Gastrocnemius medialis (tissue), 4 donors: Measurements from ENCODE around the gene CCDC154. TPM values are rescaled to one million over a fixed set of nuclear protein-coding genes. Genes with fewer than 3 reads are reported as not detected.

Source experiments
- ATAC-seq, 2 donors: fragments of 150-250 bp; one replicate each; pipeline ENCODE4 v1.9.1; 2016
- DNase-seq, 2 donors: peaks; one replicate each; pipeline ENCODE4 v3.0.0-alpha.2; 2019
- H3K27ac ChIP-seq, 4 donors: fragments of 200-600 bp; sonication (generic); 1 replicate in 1 of 4; 2 replicates in 3 of 4; pipeline ENCODE4 v1.5.1; 2016 to 2018; ENCODE audit warnings: mild to moderate bottlenecking in 2 of 4, moderate library complexity in 1 of 4
- H3K27me3 ChIP-seq, 3 donors: fragments of 200-600 bp; sonication (generic) in 2 of 3; 1 replicate in 1 of 3; 2 replicates in 2 of 3; pipeline versions ENCODE4 v1.5.1 to v1.6.0; 2016 to 2019; ENCODE audit warnings: mild to moderate bottlenecking in 1 of 3, moderate library complexity in 1 of 3
- H3K36me3 ChIP-seq, 2 donors: fragments of 200-600 bp; sonication (generic) in 1 of 2; one replicate each; pipeline ENCODE4 v1.5.1; 2017 to 2018
- H3K4me1 ChIP-seq, 2 donors: fragments of 200-600 bp; sonication (generic) in 1 of 2; one replicate each; pipeline ENCODE4 v1.5.1; 2016 to 2017; ENCODE audit warnings: mild to moderate bottlenecking in 2 of 2
- H3K4me3 ChIP-seq, 4 donors: fragments of 200-600 bp; sonication (generic) in 3 of 4; 1 replicate in 1 of 4; 2 replicates in 3 of 4; pipeline ENCODE4 v1.5.1; 2016 to 2019; ENCODE audit warnings: mild to moderate bottlenecking in 2 of 4
- H3K9me3 ChIP-seq, 3 donors: fragments of 200-600 bp; sonication (generic) in 2 of 3; 1 replicate in 1 of 3; 2 replicates in 2 of 3; pipeline ENCODE4 v1.5.1; 2016 to 2019
- POLR2A ChIP-seq, 2 donors: fragments of 450-650 bp; IDR thresholded peaks; one replicate each; pipeline ENCODE4 v1.6.1; 2017; ENCODE audit warnings: antibody characterized with exemption in 2 of 2, mild to moderate bottlenecking in 2 of 2, moderate library complexity in 2 of 2
- in situ Hi-C, 4 donors: fragments of 200-750 bp; cut with MboI; loops; one replicate each; pipeline versions ENCODE4 v1.15.0 to v1.8.0; 2017; ENCODE audit warnings: low sequenced_read_pairs in 4 of 4
- intact Hi-C: fragments of 100-400 bp; cut with DNase I; formaldehyde crosslinking; loops from one replicate; pipeline ENCODE4 v1.15.1; 2023; ENCODE audit warnings: low total_unique reads
- total RNA-seq, 4 donors: library from RNA; depleted of rRNA; stranded (reverse); fragments of >200 nt; gene quantifications; one replicate each; pipeline versions ENCODE4 v1.1.0 to v1.2.3, GENCODE V29; 2016
- TF ChIP-seq, protein P1 (sequence below), 5 experiments: fragments of 450-650 bp in 3 of 5; fragments of 200-600 bp in 2 of 5; sonication (generic) in 2 of 5; IDR thresholded peaks in 4 of 5; conservative IDR thresholded peaks in 1 of 5; 1 replicate in 4 of 5; 2 replicates in 1 of 5; pipeline ENCODE4 v1.5.1; 2016 to 2019; ENCODE audit warnings: antibody characterized with exemption in 5 of 5, mild to moderate bottlenecking in 3 of 5, moderate library complexity in 3 of 5

CCDC154 gene
- total RNA-seq, 4 donors from 2014 or later, result 0.40 TPM; not detected in 3

DNA sequence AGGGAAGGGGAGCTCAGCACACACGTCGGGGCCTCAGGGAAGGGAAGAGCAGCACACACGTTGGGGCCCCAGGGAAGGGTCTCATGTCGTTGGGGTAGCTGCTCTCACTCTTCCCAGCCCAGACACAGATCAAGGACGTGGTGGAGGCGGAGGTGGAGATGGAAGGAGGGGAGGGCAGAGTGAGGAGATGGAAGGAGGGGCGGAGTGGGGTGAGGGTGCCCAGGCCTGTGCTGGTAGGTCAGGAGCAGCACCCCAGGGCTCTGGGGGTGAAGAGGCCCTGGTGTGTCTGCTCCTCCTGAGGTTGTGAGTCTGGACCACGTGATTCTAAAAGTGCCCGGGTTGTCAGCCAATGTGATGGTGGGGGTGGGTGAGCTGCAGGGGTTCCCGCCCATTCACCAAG lies 15.6 kb upstream of the CCDC154 start:
- DNase-seq (no peak), ATAC-seq (no peak)
- no peaks in the 10 kb centered on the region for H3K27me3 ChIP-seq
- peaks cover 0 to 52% of the 10 kb centered on the region in 2 donors for H3K36me3 ChIP-seq
- in situ Hi-C loops (no loop called here), intact Hi-C loops (no loop called here)
- H3K4me3 ChIP-seq, result no peak overlapping the region
- H3K9me3 ChIP-seq, result no peaks in the 10 kb centered on the region
- TF ChIP-seq, protein P1, sequence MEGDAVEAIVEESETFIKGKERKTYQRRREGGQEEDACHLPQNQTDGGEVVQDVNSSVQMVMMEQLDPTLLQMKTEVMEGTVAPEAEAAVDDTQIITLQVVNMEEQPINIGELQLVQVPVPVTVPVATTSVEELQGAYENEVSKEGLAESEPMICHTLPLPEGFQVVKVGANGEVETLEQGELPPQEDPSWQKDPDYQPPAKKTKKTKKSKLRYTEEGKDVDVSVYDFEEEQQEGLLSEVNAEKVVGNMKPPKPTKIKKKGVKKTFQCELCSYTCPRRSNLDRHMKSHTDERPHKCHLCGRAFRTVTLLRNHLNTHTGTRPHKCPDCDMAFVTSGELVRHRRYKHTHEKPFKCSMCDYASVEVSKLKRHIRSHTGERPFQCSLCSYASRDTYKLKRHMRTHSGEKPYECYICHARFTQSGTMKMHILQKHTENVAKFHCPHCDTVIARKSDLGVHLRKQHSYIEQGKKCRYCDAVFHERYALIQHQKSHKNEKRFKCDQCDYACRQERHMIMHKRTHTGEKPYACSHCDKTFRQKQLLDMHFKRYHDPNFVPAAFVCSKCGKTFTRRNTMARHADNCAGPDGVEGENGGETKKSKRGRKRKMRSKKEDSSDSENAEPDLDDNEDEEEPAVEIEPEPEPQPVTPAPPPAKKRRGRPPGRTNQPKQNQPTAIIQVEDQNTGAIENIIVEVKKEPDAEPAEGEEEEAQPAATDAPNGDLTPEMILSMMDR (IDR thresholded peaks at IDR 0.05 in 4 of 5, conservative IDR thresholded peaks at IDR 0.05 in 1 of 5), result no peak
- no peak for TF ChIP-seq POLR2A (IDR thresholded peaks at IDR 0.05)
- H3K4me1 ChIP-seq, result no peaks in the 10 kb centered on the region
- H3K27ac ChIP-seq, result no peak overlapping the region

- in situ Hi-C loops, result no loop called here
- DNase-seq, result no peak
Measured at GRCh38 chr16:1458977-1459341, 14.6 kb upstream of the CCDC154 start.

GRCh38 chr16:1458336-1458976 lies 14.1 kb upstream of the CCDC154 start:
- intact Hi-C loops (no loop called here), in situ Hi-C loops (no loop called here)
- no peaks in the 10 kb centered on the region for H3K9me3 ChIP-seq
- H3K36me3 ChIP-seq, result peaks cover 0 to 62% of the 10 kb centered on the region in 2 donors
- no peak for DNase-seq
- TF ChIP-seq, protein P1 (IDR thresholded peaks at IDR 0.05 in 4 of 5, conservative IDR thresholded peaks at IDR 0.05 in 1 of 5), result no peak
- no peak for TF ChIP-seq POLR2A (IDR thresholded peaks at IDR 0.05)
- H3K27ac ChIP-seq, result no peak overlapping the region
- ATAC-seq, result no peak
- H3K4me3 ChIP-seq, result no peak overlapping the region
- no peaks in the 10 kb centered on the region for H3K4me1 ChIP-seq
- H3K27me3 ChIP-seq, result no peaks in the 10 kb centered on the region

More at GRCh38 chr16:1458977-1459341, 14.6 kb upstream of the CCDC154 start:
- peaks cover 0 to 58% of the 10 kb centered on the region in 2 donors for H3K36me3 ChIP-seq
- H3K27me3 ChIP-seq, result no peaks in the 10 kb centered on the region
- no peaks in the 10 kb centered on the region for H3K9me3 ChIP-seq
- TF ChIP-seq POLR2A (IDR thresholded peaks at IDR 0.05), result no peak
- TF ChIP-seq, protein P1 (IDR thresholded peaks at IDR 0.05 in 4 of 5, conservative IDR thresholded peaks at IDR 0.05 in 1 of 5), result no peak
- no peak overlapping the region for H3K4me3 ChIP-seq
- H3K27ac ChIP-seq, result no peak overlapping the region
- intact Hi-C loops, result no loop called here
- no peak for ATAC-seq
- H3K4me1 ChIP-seq, result no peaks in the 10 kb centered on the region

DNA sequence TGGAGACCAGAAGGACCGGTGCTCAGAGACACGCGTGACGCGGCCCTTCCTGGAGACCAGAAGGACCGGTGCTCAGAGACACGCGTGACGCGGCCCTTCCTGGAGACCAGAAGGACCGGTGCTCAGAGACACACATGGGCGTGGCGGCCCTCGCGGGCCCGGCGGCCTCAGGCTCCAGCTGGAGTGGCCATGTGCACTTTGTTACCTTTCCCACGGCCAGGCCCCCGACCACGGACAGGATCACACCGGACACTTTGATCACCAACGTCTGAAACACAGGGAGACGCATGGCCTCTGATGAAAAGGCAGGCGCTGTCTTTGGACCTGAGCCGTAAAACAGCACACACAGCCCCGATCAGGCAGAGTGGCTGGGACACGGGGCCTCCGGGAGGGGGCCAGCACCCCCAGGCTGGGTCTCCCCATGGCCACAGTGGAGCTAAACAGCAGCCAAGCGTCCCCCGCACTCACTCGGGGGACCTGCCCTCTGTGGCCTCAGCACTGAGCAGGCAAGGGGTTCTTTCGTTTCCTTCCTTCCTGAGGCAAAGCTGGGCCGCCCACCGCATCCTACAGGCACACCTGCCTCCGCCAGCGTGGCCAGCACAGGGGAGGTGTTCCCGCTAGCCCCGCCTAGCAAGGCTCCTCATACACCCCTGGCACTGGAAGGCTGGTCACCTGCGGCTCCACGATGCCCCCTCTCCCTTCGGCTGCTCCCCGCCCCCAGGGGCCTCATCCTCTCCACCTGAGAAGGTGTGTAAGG lies 13.3 kb upstream of the CCDC154 start:
- H3K4me1 ChIP-seq, result no peaks in the 10 kb centered on the region
- H3K27ac ChIP-seq, result no peak overlapping the region
- H3K36me3 ChIP-seq, result peaks cover 0 to 70% of the 10 kb centered on the region in 2 donors
- in situ Hi-C loops (no loop called here), intact Hi-C loops (no loop called here)
- H3K27me3 ChIP-seq, result no peaks in the 10 kb centered on the region
- ATAC-seq, result no peak
- no peak for DNase-seq
- H3K9me3 ChIP-seq, result no peaks in the 10 kb centered on the region
- TF ChIP-seq, protein P1 (IDR thresholded peaks at IDR 0.05 in 4 of 5, conservative IDR thresholded peaks at IDR 0.05 in 1 of 5), result no peak
- TF ChIP-seq POLR2A (IDR thresholded peaks at IDR 0.05), result no peak
- H3K4me3 ChIP-seq, result no peak overlapping the region
